Aorta (tissue), 5 donors: ENCODE measurements around the gene CRABP2. TPM values are rescaled to one million over a fixed set of nuclear protein-coding genes. Genes with fewer than 3 reads are reported as not detected.

Experiments used
- ATAC-seq: fragments of 200-7000 bp; cut with Tn5 transposase; one replicate; pipeline ENCODE4 v1.9.1; 2022; ENCODE audit warnings: moderate library complexity; ENCODE audit not compliant: low FRiP score
- DNase-seq, 2 donors: peaks; one replicate each; pipeline ENCODE4 v3.0.0-alpha.2; 2020
- H3K27ac ChIP-seq, 2 donors: one replicate each; pipeline ENCODE4 v1.5.1; 2013; ENCODE audit warnings: low read length in 2 of 2, mild to moderate bottlenecking in 2 of 2, moderate library complexity in 2 of 2, control low read depth in 1 of 2, inconsistent platforms in 1 of 2, low read depth in 1 of 2
- H3K27me3 ChIP-seq, 2 donors: one replicate each; pipeline ENCODE4 v1.6.1; 2013; ENCODE audit warnings: control low read depth in 1 of 2, low read length in 1 of 2, mild to moderate bottlenecking in 1 of 2, moderate library complexity in 1 of 2; ENCODE audit not compliant: insufficient read depth in 2 of 2, control insufficient read depth in 1 of 2
- H3K36me3 ChIP-seq, 2 donors: one replicate each; pipeline ENCODE4 v1.6.1; 2013; ENCODE audit warnings: control low read depth in 1 of 2, low read length in 1 of 2, mild to moderate bottlenecking in 1 of 2; ENCODE audit not compliant: insufficient read depth in 2 of 2, control insufficient read depth in 1 of 2
- H3K4me1 ChIP-seq, 2 donors: one replicate each; pipeline ENCODE4 v1.6.1; 2013; ENCODE audit warnings: low read length in 2 of 2, control low read depth in 1 of 2, mild to moderate bottlenecking in 1 of 2, moderate library complexity in 1 of 2; ENCODE audit not compliant: insufficient read depth in 2 of 2, control insufficient read depth in 1 of 2
- H3K4me3 ChIP-seq, 2 donors: one replicate each; pipeline ENCODE4 v1.5.1; 2013; ENCODE audit warnings: low read length in 2 of 2, control low read depth in 1 of 2, mild to moderate bottlenecking in 1 of 2
- H3K9me3 ChIP-seq: one replicate; pipeline ENCODE4 v1.6.1; 2013; ENCODE audit warnings: mild to moderate bottlenecking, low read length; ENCODE audit not compliant: control insufficient read depth
- WGBS, 2 donors: extraction: QIAGEN DNeasy Blood & Tissue Kit; methylation state at CpG; one replicate each; pipeline ENCODE4 v1.1.7; 2013; 5-methylcytosine and 5-hydroxymethylcytosine counted together
- intact Hi-C, 2 donors: fragments of 100-400 bp; cut with DNase I; formaldehyde crosslinking; loops; one replicate each; pipeline versions ENCODE4 v1.14.2 to v1.15.0; 2022
- polyA plus RNA-seq, 2 donors: library from polyadenylated mRNA; stranded (reverse); fragments of 200-250 nt; gene quantifications; one replicate each; pipeline ENCODE4 v1.2.3, GENCODE V29; 2013
- total RNA-seq, 2 donors: library from RNA; stranded (reverse); fragmentation: NEBNext Ultra II Directional; extraction: Animal tissue kit (Norgen Biotek cat#: 25700); gene quantifications; one replicate each; pipeline ENCODE4 v1.2.1, GENCODE V29; 2021
- donor health status: healthy with polysubstance abuse.
- donor health status: Bipolar disorder and iron deficiency.
- donor health status: DM: no; HTN: no; CAD: no.
- donor health status: DM: no; HTN: no; CAD: no.
- donor health status: DM: yes; HTN: yes; CAD: no.

Gene CRABP2
- total and polyA plus RNA-seq, 4 donors = 3.8 to 34.4 (median 7.1) TPM

GRCh38 chr1:156665539-156665938 lies 39.8 kb downstream of the CRABP2 start:
- 58 to 61% methylated on average over 3 of the region's 3 CpGs for WGBS, 2 donors
- H3K4me1 ChIP-seq = peaks cover 0 to 2% of the 10 kb centered on the region in 2 donors
- peak overlapping the region in 1 of 2 donors; percentile 73 for H3K27ac ChIP-seq

DNA sequence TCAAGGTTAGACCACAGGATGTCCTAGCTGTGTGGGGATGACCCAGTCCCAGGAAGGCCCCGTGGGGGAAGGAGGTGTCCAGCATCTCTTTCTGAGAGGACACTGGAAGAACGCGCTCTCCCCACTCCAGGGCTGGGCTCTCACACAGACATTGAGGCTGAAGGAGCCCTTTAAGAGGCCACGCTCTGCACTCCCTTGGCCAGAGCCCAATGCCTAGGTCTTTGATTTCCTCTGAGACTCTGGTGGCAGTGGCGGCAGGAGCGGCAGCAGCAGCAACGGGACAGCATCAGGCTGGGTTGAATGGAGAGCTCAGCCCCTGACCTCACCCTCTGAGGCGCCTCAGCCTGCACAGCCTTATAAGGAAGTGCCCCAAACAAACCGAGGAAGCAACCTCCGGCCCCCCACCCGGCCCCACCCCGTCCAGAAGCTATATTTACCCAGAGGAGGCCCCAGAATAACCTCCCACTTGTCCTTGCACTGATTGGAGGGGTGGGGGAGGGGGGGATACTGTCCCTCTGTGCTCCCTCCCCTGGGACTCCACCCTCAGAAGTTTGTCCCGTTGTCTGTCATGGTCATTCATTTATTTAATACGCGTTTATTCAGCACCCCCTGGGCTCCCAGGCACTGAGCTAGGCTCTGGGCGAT lies 40.5 kb downstream of the CRABP2 start:
- WGBS, 2 donors = 22 to 25% methylated on average over 16 of the region's 16 CpGs
- Histone ChIP-seq H3K4me3 (no peak overlapping the region), H3K9me3 (no peaks in the 10 kb centered on the region), H3K36me3 (no peaks in the 10 kb centered on the region), H3K27me3 (no peaks in the 10 kb centered on the region), H3K27ac (peak overlapping the region in 1 of 2 donors; percentile 73), H3K4me1 (peaks cover 0 to 2% of the 10 kb centered on the region in 2 donors)
- peak; percentile 9 for ATAC-seq
- intact Hi-C loops = no loop called here
- DNase-seq = peak; percentile 76 to 84

More at GRCh38 chr1:156665539-156665938, 39.8 kb downstream of the CRABP2 start:
- no peaks in the 10 kb centered on the region for H3K27me3 ChIP-seq
- no peaks in the 10 kb centered on the region for H3K9me3 ChIP-seq
- intact Hi-C loops = no loop called here
- ATAC-seq = no peak
- DNase-seq = no peak
- no peak overlapping the region for H3K4me3 ChIP-seq
- H3K36me3 ChIP-seq = no peaks in the 10 kb centered on the region

- Histone ChIP-seq H3K27ac (peak overlapping the region in 1 of 2 donors; percentile 67), H3K4me1 (peaks cover 0 to 2% of the 10 kb centered on the region in 2 donors), H3K36me3 (no peaks in the 10 kb centered on the region), H3K27me3 (no peaks in the 10 kb centered on the region), H3K9me3 (no peaks in the 10 kb centered on the region), H3K4me3 (no peak overlapping the region)
- DNase-seq (no peak), ATAC-seq (no peak)
- WGBS, 2 donors = 65 to 73% methylated on average over 5 of the region's 5 CpGs
- intact Hi-C loops = no loop called here
Observed at GRCh38 chr1:156664046-156664766, 41.2 kb downstream of the CRABP2 start.

- intact Hi-C loops = no loop called here
- DNase-seq = peak; percentile 81 to 88
- no peak for ATAC-seq
Observed at GRCh38 chr1:156663178-156663577, 42.2 kb downstream of the CRABP2 start.

GRCh38 chr1:156662800-156663055 lies 42.7 kb downstream of the CRABP2 start:
- Histone ChIP-seq H3K4me1 (peaks cover 0 to 2% of the 10 kb centered on the region in 2 donors), H3K27ac (peak overlapping the region in 1 of 2 donors; percentile 52), H3K36me3 (no peaks in the 10 kb centered on the region), H3K9me3 (no peaks in the 10 kb centered on the region), H3K4me3 (no peak overlapping the region), H3K27me3 (no peaks in the 10 kb centered on the region)
- intact Hi-C loops = no loop called here
- DNase-seq (no peak), ATAC-seq (no peak)
- 47 to 50% methylated on average over 5 of the region's 5 CpGs for WGBS, 2 donors

More at GRCh38 chr1:156663178-156663577, 42.2 kb downstream of the CRABP2 start:
- H3K27ac ChIP-seq = peak overlapping the region in 1 of 2 donors; percentile 64
- peaks cover 0 to 2% of the 10 kb centered on the region in 2 donors for H3K4me1 ChIP-seq
- H3K27me3 ChIP-seq = no peaks in the 10 kb centered on the region
- H3K4me3 ChIP-seq = no peak overlapping the region
- 3 to 5% methylated on average over 5 of the region's 5 CpGs for WGBS, 2 donors
- H3K36me3 ChIP-seq = no peaks in the 10 kb centered on the region
- no peaks in the 10 kb centered on the region for H3K9me3 ChIP-seq

- WGBS, 2 donors = 58 to 63% methylated on average over 12 of the region's 12 CpGs
- Histone ChIP-seq H3K27me3 (no peaks in the 10 kb centered on the region), H3K27ac (peak overlapping the region; percentile 6 to 52), H3K9me3 (no peaks in the 10 kb centered on the region), H3K4me3 (no peak overlapping the region), H3K36me3 (no peaks in the 10 kb centered on the region), H3K4me1 (peaks cover 0 to 2% of the 10 kb centered on the region in 2 donors)
- DNase-seq (no peak), ATAC-seq (no peak)
- intact Hi-C loops = no loop called here
Observed at GRCh38 chr1:156662005-156662799, 43.2 kb downstream of the CRABP2 start.

GRCh38 chr1:156660752-156661112 lies 44.7 kb downstream of the CRABP2 start:
- 84 to 92% methylated on average over 2 of the region's 2 CpGs for WGBS, 2 donors
- ATAC-seq = no peak
- no peak for DNase-seq
- Histone ChIP-seq H3K4me1 (peaks cover 0 to 2% of the 10 kb centered on the region in 2 donors), H3K27me3 (no peaks in the 10 kb centered on the region), H3K9me3 (no peaks in the 10 kb centered on the region), H3K27ac (peak overlapping the region in 1 of 2 donors; percentile 65), H3K36me3 (no peaks in the 10 kb centered on the region), H3K4me3 (no peak overlapping the region)
- intact Hi-C loops = loop anchor here in 1 of 2 donors (1.0 kb wide), 1 partner anchor 18 kb away; no protein-coding TSS in a partner anchor

DNA sequence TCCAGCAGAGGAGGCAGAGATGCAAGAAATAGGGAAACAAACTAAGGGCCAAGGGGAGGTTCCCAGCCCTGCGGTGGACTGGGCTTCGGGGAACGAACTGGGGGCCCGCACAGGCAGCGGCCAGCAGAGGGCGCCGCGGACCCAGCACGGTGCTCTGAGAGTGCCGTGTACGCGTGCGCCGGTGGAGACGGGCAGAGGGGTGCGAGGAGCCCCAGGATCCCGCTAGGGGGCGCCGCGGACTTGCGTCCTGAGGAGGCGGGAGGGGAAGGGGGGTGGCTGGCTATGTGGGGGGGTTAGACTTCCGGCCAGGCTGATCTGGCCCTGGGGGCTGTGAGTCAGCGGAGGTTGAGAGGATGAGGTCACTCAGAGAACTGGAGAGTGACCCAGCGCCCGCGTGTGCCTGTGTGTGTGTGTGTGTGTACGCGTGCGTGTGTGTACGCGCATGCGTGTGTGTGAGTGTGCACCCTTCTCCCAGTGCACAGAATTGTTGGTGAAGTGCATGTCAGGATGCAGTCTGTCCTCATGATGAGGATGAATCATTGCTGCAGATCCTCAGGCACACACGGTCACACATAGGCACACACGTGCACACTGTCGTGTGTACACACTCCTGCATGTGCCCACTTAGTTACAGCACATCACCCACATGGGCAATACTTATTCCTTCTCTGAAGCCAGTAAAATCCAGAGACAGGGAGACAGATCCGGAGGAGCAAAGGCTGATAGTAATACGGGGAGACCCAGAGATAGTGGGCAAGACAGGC lies 45.2 kb downstream of the CRABP2 start:
- Histone ChIP-seq H3K4me1 (peaks cover 0 to 1% of the 10 kb centered on the region in 2 donors), H3K27me3 (no peaks in the 10 kb centered on the region), H3K9me3 (no peaks in the 10 kb centered on the region), H3K36me3 (no peaks in the 10 kb centered on the region), H3K4me3 (no peak overlapping the region), H3K27ac (peak overlapping the region in 1 of 2 donors; percentile 73)
- WGBS, 2 donors = 5 to 8% methylated on average over 34 to 38 of the region's 38 CpGs
- DNase-seq = peak; percentile 97 to 100
- intact Hi-C loops = loop anchor here (1.0 to 5.0 kb wide), 5 partner anchors 17 to 78 kb away; partner anchors contain the start of gene NES (in 1 of the 2)
- ATAC-seq = peak; percentile 95
